NCI-H1436 (cell line): Measurements from ENCODE around the gene MUC3A.

Source experiments
- DNase-seq: peaks from one replicate; lab custom pipeline; 2025; lab: John Stamatoyannopoulos, UW

Gene MUC3A

DNA sequence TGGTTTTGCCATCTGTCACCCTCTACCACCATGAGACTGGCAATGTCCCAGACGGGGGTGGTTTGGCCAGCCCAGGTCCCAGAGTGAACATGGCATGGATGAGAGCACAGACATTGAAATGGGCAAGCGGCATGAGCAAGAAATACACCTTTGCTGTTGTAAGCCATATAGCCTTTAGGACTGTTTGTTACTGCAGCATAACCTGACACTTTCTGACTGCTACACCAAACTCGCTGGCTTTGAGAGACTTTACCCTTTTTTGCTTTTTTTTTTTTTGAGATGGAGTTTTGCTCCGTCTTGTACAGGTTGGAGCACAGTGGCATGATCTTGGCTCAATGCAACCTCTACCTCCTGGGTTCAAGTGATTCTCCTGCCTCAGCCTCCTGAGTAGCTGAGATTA is 5.2 kb upstream of the MUC3A start:
- no peak for DNase-seq

DNA sequence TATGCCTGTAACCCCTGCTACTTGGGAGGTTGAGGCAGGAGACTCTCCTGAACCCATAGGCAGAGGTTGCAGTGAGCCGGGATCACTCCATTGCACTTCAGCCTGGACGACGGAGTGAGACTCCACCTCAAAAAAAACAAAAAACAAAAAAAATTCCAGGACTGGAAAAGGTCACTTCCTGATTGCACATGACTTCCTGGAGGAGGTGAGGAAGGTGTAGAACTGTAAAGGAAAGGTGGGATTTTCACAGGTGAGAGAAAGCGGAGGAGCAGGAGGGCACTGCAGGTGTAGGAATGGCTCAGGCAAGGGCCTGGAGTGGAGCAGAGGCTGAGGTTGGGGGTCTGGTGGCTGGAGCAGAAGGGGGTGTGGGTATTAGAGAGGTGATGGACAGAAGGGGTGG is 3.2 kb upstream of the MUC3A start:
- no peak for DNase-seq

- DNase-seq, result no peak
Measured at GRCh38 chr7:100946766-100947365, 2.5 kb upstream of the MUC3A start.

GRCh38 chr7:100947792-100948191 is 1.5 kb upstream of the MUC3A start:
- DNase-seq, result no peak

- DNase-seq, result no peak
Measured at GRCh38 chr7:100949933-100950443, 654 bp downstream of the MUC3A start.

- DNase-seq, result no peak
Measured at GRCh38 chr7:100951172-100951571, 1.8 kb downstream of the MUC3A start.

DNA sequence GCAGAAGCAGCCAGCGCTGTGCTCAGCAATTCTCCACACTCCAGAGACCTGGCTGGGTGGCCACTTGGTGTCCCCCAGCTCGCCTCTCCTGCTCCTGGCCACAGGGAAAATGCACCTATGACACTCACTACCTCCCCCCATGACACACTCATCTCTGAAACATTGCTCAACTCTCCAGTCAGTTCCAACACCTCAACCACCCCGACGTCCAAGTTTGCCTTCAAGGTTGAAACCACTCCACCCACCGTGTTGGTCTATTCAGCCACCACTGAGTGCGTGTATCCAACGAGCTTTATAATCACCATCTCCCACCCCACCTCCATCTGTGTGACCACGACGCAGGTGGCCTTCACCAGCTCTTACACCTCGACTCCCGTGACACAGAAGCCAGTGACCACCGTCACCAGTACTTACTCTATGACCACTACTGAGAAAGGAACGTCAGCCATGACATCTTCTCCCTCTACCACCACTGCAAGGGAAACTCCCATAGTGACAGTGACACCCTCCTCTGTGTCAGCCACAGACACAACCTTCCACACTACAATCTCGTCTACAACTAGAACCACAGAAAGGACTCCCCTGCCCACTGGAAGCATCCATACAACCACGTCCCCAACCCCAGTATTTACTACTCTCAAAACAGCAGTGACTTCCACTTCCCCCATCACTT is 2.7 kb downstream of the MUC3A start:
- no peak for DNase-seq

- DNase-seq, result no peak
Measured at GRCh38 chr7:100952641-100953040, 3.3 kb downstream of the MUC3A start.

- DNase-seq, result no peak
Measured at GRCh38 chr7:100957832-100958421, 8.6 kb downstream of the MUC3A start.

GRCh38 chr7:100959894-100960293 is 10.6 kb downstream of the MUC3A start:
- no peak for DNase-seq

DNA sequence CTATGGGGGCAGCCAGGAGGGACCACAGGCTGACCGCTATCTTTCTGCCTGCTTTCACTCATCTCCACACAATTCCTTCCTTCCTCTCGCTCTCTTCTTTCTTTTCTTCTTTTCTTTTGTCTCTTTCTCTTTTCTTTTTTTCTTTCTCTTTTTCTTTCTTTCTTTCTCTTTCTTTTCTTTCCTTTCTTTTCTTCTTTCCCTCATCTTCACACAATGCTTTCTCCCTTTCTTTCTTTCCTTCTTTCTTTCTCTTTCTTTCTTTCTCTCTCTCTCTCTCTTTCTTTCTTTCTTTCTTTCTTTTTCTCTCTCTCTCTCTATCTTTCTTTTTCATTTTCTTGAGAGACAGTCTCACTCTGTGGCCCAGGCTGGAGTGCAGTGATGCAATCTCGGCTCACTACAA is 13.2 kb downstream of the MUC3A start:
- no peak for DNase-seq

GRCh38 chr7:100963386-100963785 is 14.1 kb downstream of the MUC3A start:
- DNase-seq, result no peak

GRCh38 chr7:100963874-100964273 is 14.5 kb downstream of the MUC3A start:
- no peak for DNase-seq

DNA sequence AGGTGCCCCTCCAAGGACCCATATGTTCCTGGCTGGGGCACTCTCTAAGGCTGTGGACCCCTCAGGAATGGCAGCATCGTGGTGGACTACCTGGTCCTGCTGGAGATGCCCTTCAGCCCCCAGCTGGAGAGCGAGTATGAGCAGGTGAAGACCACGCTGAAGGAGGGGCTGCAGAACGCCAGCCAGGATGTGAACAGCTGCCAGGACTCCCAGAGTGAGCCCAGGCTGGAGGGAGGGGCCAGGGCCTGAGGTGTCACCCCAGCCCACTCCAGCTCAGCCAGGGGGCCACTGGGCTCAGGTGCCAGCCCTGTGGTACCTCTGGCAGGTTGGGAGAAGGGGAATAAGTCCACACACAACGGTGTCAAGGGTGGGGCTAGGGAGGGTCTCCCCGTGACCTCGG is 15.3 kb downstream of the MUC3A start:
- no peak for DNase-seq

GRCh38 chr7:100965045-100965722 is 15.8 kb downstream of the MUC3A start:
- no peak for DNase-seq

DNA sequence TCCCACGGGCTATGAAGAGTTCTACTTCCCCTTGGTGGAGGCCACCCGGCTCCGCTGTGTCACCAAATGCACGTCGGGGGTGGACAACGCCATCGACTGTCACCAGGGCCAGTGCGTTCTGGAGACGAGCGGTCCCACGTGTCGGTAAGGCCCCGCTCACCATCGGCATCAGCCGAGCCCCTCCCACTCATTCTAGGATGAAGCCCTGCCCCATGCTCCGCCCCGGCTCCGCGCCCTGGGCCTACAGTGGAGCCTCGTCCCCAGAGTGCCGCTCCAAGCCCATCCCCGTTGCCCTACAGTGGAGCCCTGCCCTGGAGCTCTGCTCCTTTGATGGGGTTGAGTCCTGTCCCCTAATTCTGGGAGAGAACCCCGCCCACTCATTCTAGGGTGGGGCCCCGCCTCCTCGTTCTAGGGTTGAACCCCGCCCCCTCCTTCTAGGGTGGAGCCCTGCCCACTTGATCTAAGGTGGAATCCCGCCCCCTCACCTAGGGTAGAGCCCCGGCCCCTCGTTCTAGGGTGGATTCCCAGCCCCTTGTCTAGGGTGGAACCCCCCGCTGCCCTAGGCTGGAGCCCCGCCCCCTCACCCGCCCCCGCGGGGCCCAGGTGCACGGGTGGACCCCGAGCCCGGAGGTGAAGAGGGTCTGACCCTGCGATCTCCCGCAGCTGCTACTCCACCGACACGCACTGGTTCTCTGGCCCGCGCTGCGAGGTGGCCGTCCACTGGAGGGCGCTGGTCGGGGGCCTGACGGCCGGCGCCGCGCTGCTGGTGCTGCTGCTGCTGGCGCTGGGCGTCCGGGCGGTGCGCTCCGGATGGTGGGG is 16.6 kb downstream of the MUC3A start:
- no peak for DNase-seq

DNA sequence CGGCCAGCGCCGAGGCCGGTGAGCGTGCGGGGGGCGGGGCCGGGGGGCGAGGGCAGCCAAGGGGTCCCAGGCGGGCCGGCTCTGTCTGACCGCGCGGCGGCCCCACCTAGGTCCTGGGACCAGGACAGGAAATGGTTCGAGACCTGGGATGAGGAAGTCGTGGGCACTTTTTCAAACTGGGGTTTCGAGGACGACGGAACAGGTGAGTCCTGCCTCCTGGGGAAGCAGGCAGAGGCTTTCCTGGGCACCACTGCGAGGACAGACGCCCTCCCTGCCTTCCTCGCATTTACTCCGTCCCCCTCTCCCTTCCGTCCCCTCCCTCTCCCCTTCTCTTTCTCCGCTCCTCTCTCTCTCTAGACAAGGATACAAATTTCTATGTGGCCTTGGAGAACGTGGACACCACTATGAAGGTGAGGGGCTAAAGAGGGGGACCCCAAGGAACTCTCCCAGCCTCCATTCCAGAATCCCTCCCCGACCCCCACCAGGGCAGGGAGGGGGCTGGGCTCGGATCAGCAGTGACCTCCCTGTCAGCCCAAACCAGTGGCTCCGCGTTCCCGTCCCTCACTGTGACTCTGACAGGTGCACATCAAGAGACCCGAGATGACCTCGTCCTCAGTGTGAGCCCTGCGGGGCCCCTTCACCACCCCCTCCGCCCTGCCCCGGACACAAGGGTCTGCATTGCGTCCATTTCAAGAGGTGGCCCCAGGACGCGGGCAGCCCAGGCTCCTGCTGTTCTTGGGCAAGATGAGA is 17.4 kb downstream of the MUC3A start:
- no peak for DNase-seq

DNA sequence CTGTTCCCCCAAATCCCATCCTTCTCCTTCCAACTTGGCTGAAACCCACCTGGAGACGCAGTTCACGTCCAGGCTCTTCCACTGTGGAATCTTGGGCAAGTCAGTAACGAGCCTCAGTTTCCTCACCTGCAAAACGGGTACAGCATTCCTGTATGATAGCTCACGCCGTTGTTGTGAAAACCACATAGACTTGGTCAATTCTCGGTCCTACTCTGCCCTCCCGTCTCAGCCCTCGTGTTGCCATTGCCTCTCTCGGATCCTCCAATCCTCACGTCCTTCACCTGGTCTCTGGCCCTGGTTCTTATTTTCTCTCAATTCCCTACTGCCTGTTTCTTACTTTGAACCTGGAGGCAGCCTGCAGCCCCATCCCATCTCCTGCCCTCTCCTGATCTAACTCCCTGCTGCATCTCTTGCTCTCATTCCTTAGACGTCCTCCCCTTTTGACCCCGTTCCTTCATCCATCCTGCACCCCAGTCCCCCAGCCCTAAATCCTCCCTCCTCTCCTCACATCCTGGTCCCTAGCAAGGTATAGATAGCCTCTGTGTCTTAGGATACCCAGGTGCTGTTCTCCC is 18.0 kb downstream of the MUC3A start:
- DNase-seq, result no peak

DNA sequence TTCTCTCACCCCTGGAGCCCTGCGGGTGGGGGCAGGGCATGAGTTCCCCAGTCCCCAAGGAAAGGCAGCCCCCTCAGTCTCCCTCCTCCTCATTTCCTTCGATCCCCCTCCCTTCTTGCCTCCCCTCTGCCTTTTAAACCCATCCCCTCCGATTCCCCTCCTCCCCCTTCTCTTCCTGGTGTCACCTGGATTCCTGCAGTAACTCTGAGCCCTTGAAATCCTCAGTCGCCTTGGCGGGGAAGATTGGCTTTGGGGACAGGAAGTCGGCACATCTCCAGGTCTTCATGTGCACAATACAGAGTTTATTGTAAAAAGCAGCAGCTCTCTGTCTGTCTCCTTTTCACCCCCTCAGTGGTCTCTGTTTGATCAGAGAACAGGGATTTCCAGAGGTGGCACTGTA is 18.7 kb downstream of the MUC3A start:
- no peak for DNase-seq

DNA sequence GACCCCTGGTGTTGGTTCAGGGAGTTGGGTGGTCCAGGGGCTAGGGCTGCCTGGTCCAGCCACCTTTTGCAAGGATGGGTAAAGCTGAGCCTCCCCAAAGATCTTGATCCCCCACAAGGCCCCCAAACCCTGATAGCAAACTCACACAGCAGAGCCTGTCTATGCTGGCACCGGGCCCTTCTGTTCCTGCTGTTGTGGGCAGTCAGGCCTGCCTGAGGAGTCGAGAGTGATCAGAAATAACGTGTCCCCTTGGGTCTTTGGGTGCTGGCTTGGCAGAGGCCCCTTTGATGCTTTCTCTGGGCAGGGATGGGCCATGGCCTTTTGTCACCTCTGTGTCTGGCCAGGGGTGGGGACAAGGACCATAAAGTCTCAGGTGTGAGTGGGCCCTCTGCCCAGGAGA is 19.3 kb downstream of the MUC3A start:
- no peak for DNase-seq

- no peak for DNase-seq
Measured at GRCh38 chr7:100969066-100969615, 19.8 kb downstream of the MUC3A start, which contains the start of gene MUC12. Gene MUC12 (plus strand): TSS chr7:100969565. CDS start chr7:100969623, 58 bp downstream.
